Ishikawa (cell line): Measurements from ENCODE around the gene GHRL.

Experiments used
- RAD21 ChIP-seq: IDR thresholded peaks from 2 replicates; pipeline ENCODE4 v1.6.1; 2012; ENCODE audit warnings: low read depth
- TAF1 ChIP-seq: IDR thresholded peaks from 2 replicates; pipeline ENCODE4 v1.6.1; 2012; ENCODE audit warnings: low read depth, mild to moderate bottlenecking
- TEAD4 ChIP-seq: IDR thresholded peaks from 2 replicates; pipeline ENCODE4 v1.6.1; 2012

DNA sequence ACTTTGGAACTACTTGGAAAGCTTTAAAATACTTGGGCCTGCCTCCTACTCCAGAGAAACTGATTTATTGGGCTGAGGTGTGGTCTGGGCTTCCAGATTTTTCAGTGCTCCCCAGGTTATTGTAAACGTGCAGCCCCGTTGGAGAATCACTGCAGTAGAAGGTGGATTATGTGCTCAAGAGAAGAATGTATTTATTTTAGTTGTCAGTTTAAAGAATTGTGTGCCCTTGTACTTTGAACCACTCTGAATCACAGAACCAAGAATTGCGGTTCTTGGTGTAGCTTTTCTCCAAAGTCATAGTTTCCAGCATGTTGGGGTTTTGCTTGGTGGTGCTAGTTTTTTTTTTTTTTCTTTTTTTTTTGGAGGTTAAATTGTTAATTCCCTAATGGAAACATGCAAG is 42.9 kb downstream of the GHRL start:
- TF ChIP-seq TAF1: no peak
- no peak for TF ChIP-seq RAD21
- no peak for TF ChIP-seq TEAD4
